HG03066 (cell line): ENCODE results near the gene HSPBAP1.
"Not testable (repeated sequence)": the region's sequence is repeated elsewhere in the genome, so short reads cannot be mapped to it uniquely, and the experiment has no call there.

Experiments used
- ATAC-seq: cut with Tn5 transposase; IDR thresholded peaks from one replicate; pipeline ENCODE4 v1.9.1; 2021; ENCODE audit warnings: low read depth; ENCODE audit not compliant: unreplicated experiment

The HSPBAP1 gene

GRCh38 chr3:122743581-122744120 lies 50.0 kb downstream of the HSPBAP1 start:
- ATAC-seq, result no peak

- ATAC-seq, result no peak
Observed at GRCh38 chr3:122742234-122742633, 51.4 kb downstream of the HSPBAP1 start.

GRCh38 chr3:122739172-122739571 lies 54.5 kb downstream of the HSPBAP1 start:
- ATAC-seq, result no peak

- not testable (repeated sequence) for ATAC-seq
Observed at GRCh38 chr3:122732682-122733525, 60.7 kb downstream of the HSPBAP1 start.

- ATAC-seq, result no peak
Observed at GRCh38 chr3:122730240-122730639, 63.4 kb downstream of the HSPBAP1 start.

- ATAC-seq, result no peak
Observed at GRCh38 chr3:122728756-122729514, 64.7 kb downstream of the HSPBAP1 start.

- ATAC-seq, result no peak
Observed at GRCh38 chr3:122728186-122728585, 65.4 kb downstream of the HSPBAP1 start.

- ATAC-seq, result no peak
Observed at GRCh38 chr3:122727766-122728165, 65.9 kb downstream of the HSPBAP1 start.

- no peak for ATAC-seq
Observed at GRCh38 chr3:122727294-122727693, 66.3 kb downstream of the HSPBAP1 start.

- no peak for ATAC-seq
Observed at GRCh38 chr3:122725106-122725505, 68.5 kb downstream of the HSPBAP1 start.

GRCh38 chr3:122719273-122719921 lies 74.2 kb downstream of the HSPBAP1 start:
- no peak for ATAC-seq

- no peak for ATAC-seq
Observed at GRCh38 chr3:122716667-122717066, 77.0 kb downstream of the HSPBAP1 start.

GRCh38 chr3:122714273-122714672 lies 79.4 kb downstream of the HSPBAP1 start:
- no peak for ATAC-seq

GRCh38 chr3:122710616-122711251 lies 82.9 kb downstream of the HSPBAP1 start:
- ATAC-seq, result not testable (repeated sequence)

- no peak for ATAC-seq
Observed at GRCh38 chr3:122705379-122705778, 88.3 kb downstream of the HSPBAP1 start.

GRCh38 chr3:122700193-122700592 lies 93.4 kb downstream of the HSPBAP1 start:
- ATAC-seq, result no peak

- ATAC-seq, result no peak
Observed at GRCh38 chr3:122697952-122698620, 95.5 kb downstream of the HSPBAP1 start.

- ATAC-seq, result no peak
Observed at GRCh38 chr3:122695927-122696561, 97.6 kb downstream of the HSPBAP1 start.

- no peak for ATAC-seq
Observed at GRCh38 chr3:122694966-122695365, 98.7 kb downstream of the HSPBAP1 start.
